SU-DHL-6 (cell line): ENCODE data around the gene BAIAP2L2.
"Not testable (repeated sequence)": the region's sequence is repeated elsewhere in the genome, so short reads cannot be mapped to it uniquely, and the experiment has no call there.

Experiments
- H2AFZ ChIP-seq: fragments of 200-600 bp; sonication (generic); 2 replicates; pipeline ENCODE4 v1.6.1; 2014; ENCODE audit warnings: low read depth, mild to moderate bottlenecking, moderate library complexity, mixed read lengths, antibody characterized with exemption, low read length; ENCODE audit not compliant: severe bottlenecking
- H3F3A ChIP-seq: fragments of 200-600 bp; shearing (Covaris generic); 2 replicates; pipeline ENCODE4 v1.6.0; 2016; ENCODE audit warnings: antibody characterized with exemption, mild to moderate bottlenecking; ENCODE audit not compliant: insufficient read depth
- H3K27ac ChIP-seq: fragments of 200-600 bp; sonication (generic); 2 replicates; pipeline ENCODE4 v1.5.1; 2016; ENCODE audit warnings: low read depth, mild to moderate bottlenecking, low read length, moderate library complexity, mixed read lengths
- H3K27me3 ChIP-seq: fragments of 200-600 bp; sonication (generic), shearing (Covaris generic); 2 replicates; pipeline ENCODE4 v1.6.0; 2014; ENCODE audit warnings: mild to moderate bottlenecking, low read length
- H3K36me3 ChIP-seq: fragments of 200-600 bp; sonication (generic); 2 replicates; pipeline ENCODE4 v1.6.1; 2014; ENCODE audit warnings: mild to moderate bottlenecking, low read length, mixed read lengths
- H3K4me2 ChIP-seq: fragments of 300-600, 200-600 bp; shearing (Covaris generic), sonication (generic); 2 replicates; pipeline ENCODE4 v1.6.0; 2014; ENCODE audit warnings: low read length, low read depth, mild to moderate bottlenecking; ENCODE audit not compliant: poor library complexity, severe bottlenecking
- H3K4me3 ChIP-seq: fragments of 200-600 bp; sonication (generic); 2 replicates; pipeline ENCODE4 v1.5.1; 2014; ENCODE audit warnings: antibody characterized with exemption, low read length, mild to moderate bottlenecking, mixed read lengths; ENCODE audit not compliant: insufficient read depth, poor library complexity, severe bottlenecking
- H3K79me2 ChIP-seq: fragments of 200-600 bp; sonication (generic); 2 replicates; pipeline ENCODE4 v1.6.1; 2014; ENCODE audit warnings: mild to moderate bottlenecking, low read length, moderate library complexity; ENCODE audit not compliant: insufficient read depth
- H3K9ac ChIP-seq: fragments of 200-600 bp; sonication (generic); 2 replicates; pipeline ENCODE4 v1.7.0; 2014; ENCODE audit warnings: mild to moderate bottlenecking, low read length
- H3K9me2 ChIP-seq: fragments of 200-600 bp; sonication (generic); replicated peaks from 2 replicates; pipeline ENCODE4 v1.6.1; 2014; ENCODE audit warnings: low read length; ENCODE audit not compliant: insufficient read depth
- H3K9me3 ChIP-seq: fragments of 200-600 bp; sonication (generic); 2 replicates; pipeline ENCODE4 v1.6.1; 2014; ENCODE audit warnings: low read length, mixed read lengths; ENCODE audit not compliant: insufficient read depth
- H4K20me1 ChIP-seq: fragments of 200-600 bp; sonication (generic); 2 replicates; pipeline ENCODE4 v1.6.1; 2014; ENCODE audit warnings: low read depth, mild to moderate bottlenecking, antibody characterized with exemption, low read length, moderate library complexity, mixed read lengths
- CTCF ChIP-seq: fragments of 200-600 bp; sonication (generic); IDR thresholded peaks from one replicate; pipeline ENCODE4 v1.5.1; 2017; ENCODE audit warnings: antibody characterized with exemption, mild to moderate bottlenecking, low read length, moderate library complexity; ENCODE audit not compliant: insufficient read depth, poor library complexity, severe bottlenecking
- EZH2phosphoT487 ChIP-seq: fragments of 200-600 bp; sonication (generic), shearing (Covaris generic); conservative IDR thresholded peaks from 2 replicates; pipeline ENCODE4 v1.6.1; 2018; ENCODE audit warnings: mild to moderate bottlenecking, antibody characterized with exemption, low read length, moderate library complexity, mixed read lengths

The BAIAP2L2 gene

GRCh38 chr22:38120359-38121110 is 10.1 kb upstream of the BAIAP2L2 start:
- Histone ChIP-seq H3K9me3 (no peaks in the 10 kb centered on the region), H4K20me1 (no peaks in the 10 kb centered on the region), H2AFZ (no peak overlapping the region), H3F3A (no peaks in the 10 kb centered on the region), H3K9ac (no peak overlapping the region), H3K4me3 (no peak overlapping the region), H3K79me2 (no peaks in the 10 kb centered on the region), H3K27ac (no peak overlapping the region), H3K36me3 (no peaks in the 10 kb centered on the region), H3K27me3 (no peaks in the 10 kb centered on the region), H3K9me2 (no peaks in the 10 kb centered on the region), H3K4me2 (no peak overlapping the region)
- TF ChIP-seq CTCF (no peak), EZH2phosphoT487 (no peak)

- H3K36me3 ChIP-seq, H3K27me3 ChIP-seq, H2AFZ ChIP-seq, H3K27ac ChIP-seq, H3K4me3 ChIP-seq, H3K9me2 ChIP-seq, H3F3A ChIP-seq, H3K9me3 ChIP-seq, H3K79me2 ChIP-seq, H3K9ac ChIP-seq, H4K20me1 ChIP-seq, H3K4me2 ChIP-seq: not testable (repeated sequence)
Observed at GRCh38 chr22:38118747-38119146, 8.3 kb upstream of the BAIAP2L2 start.

GRCh38 chr22:38118182-38118581 is 7.7 kb upstream of the BAIAP2L2 start:
- Histone ChIP-seq H2AFZ (no peak overlapping the region), H3K4me2 (no peak overlapping the region), H4K20me1 (no peaks in the 10 kb centered on the region), H3K9ac (no peak overlapping the region), H3F3A (no peaks in the 10 kb centered on the region), H3K27ac (no peak overlapping the region), H3K27me3 (no peaks in the 10 kb centered on the region), H3K36me3 (no peaks in the 10 kb centered on the region), H3K9me3 (no peaks in the 10 kb centered on the region), H3K4me3 (no peak overlapping the region), H3K79me2 (no peaks in the 10 kb centered on the region), H3K9me2 (no peaks in the 10 kb centered on the region)
- TF ChIP-seq CTCF, result no peak
- no peak for TF ChIP-seq EZH2phosphoT487

- not testable (repeated sequence) for H3F3A ChIP-seq, H3K4me3 ChIP-seq, H3K79me2 ChIP-seq, H4K20me1 ChIP-seq, H3K9ac ChIP-seq, H3K4me2 ChIP-seq, H3K27ac ChIP-seq, H3K36me3 ChIP-seq, H2AFZ ChIP-seq, H3K9me3 ChIP-seq, H3K9me2 ChIP-seq, H3K27me3 ChIP-seq
Observed at GRCh38 chr22:38117556-38117955, 7.1 kb upstream of the BAIAP2L2 start.
